Measurements from ENCODE around the gene HILPDA.

DNA sequence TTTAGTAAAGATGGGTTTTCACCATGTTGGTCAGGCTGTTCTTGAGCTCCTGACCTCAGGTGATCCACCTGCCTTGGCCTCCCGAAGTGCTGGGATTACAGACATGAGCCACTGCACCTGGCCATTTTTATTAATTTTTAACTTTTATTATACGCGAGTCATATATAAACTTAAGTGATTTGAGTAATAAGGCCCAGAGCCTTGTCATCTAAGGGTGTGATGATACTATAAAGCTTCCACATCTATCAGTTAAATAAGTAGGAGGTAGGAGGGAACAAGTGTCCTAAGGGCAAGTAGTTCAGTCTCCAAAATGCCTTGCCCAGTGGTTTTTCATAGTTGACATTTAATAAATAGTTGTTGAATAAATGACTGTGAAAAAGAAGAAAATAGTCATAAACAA is 13.3 kb upstream of the HILPDA start:
- TF ChIP-seq TOX (CRISPR knock-in tag; IDR thresholded peaks at IDR 0.05; ENCODE audit: borderline replicate concordance) (no peak), ZFP3 (CRISPR knock-in tag; IDR thresholded peaks at IDR 0.05) (no peak), RARB (CRISPR knock-in tag; IDR thresholded peaks at IDR 0.05) (no peak), ZFP30 (CRISPR knock-in tag; IDR thresholded peaks at IDR 0.05) (no peak), SNAI2 (CRISPR knock-in tag; IDR thresholded peaks at IDR 0.05) (no peak)
- TF ChIP-seq, protein P1, sequence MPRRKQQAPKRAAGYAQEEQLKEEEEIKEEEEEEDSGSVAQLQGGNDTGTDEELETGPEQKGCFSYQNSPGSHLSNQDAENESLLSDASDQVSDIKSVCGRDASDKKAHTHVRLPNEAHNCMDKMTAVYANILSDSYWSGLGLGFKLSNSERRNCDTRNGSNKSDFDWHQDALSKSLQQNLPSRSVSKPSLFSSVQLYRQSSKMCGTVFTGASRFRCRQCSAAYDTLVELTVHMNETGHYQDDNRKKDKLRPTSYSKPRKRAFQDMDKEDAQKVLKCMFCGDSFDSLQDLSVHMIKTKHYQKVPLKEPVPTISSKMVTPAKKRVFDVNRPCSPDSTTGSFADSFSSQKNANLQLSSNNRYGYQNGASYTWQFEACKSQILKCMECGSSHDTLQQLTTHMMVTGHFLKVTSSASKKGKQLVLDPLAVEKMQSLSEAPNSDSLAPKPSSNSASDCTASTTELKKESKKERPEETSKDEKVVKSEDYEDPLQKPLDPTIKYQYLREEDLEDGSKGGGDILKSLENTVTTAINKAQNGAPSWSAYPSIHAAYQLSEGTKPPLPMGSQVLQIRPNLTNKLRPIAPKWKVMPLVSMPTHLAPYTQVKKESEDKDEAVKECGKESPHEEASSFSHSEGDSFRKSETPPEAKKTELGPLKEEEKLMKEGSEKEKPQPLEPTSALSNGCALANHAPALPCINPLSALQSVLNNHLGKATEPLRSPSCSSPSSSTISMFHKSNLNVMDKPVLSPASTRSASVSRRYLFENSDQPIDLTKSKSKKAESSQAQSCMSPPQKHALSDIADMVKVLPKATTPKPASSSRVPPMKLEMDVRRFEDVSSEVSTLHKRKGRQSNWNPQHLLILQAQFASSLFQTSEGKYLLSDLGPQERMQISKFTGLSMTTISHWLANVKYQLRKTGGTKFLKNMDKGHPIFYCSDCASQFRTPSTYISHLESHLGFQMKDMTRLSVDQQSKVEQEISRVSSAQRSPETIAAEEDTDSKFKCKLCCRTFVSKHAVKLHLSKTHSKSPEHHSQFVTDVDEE (CRISPR knock-in tag; IDR thresholded peaks at IDR 0.05): no peak
- TF ChIP-seq, protein P2, sequence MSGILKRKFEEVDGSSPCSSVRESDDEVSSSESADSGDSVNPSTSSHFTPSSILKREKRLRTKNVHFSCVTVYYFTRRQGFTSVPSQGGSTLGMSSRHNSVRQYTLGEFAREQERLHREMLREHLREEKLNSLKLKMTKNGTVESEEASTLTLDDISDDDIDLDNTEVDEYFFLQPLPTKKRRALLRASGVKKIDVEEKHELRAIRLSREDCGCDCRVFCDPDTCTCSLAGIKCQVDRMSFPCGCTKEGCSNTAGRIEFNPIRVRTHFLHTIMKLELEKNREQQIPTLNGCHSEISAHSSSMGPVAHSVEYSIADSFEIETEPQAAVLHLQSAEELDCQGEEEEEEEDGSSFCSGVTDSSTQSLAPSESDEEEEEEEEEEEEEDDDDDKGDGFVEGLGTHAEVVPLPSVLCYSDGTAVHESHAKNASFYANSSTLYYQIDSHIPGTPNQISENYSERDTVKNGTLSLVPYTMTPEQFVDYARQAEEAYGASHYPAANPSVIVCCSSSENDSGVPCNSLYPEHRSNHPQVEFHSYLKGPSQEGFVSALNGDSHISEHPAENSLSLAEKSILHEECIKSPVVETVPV (CRISPR knock-in tag; IDR thresholded peaks at IDR 0.05): no peak
